GM12891 (cell line): ENCODE results near the gene SLC9A1.

ENCODE experiments used
- POLR2A ChIP-seq: IDR thresholded peaks from 2 replicates; pipeline ENCODE4 v1.6.1; 2011; ENCODE audit warnings: low read depth, low read length, control low read depth
- POLR2AphosphoS5 ChIP-seq: IDR thresholded peaks from 2 replicates; pipeline ENCODE4 v1.6.1; 2011; ENCODE audit warnings: low read depth, low read length, control low read depth
- POU2F2 ChIP-seq: IDR thresholded peaks from 2 replicates; pipeline ENCODE4 v1.6.1; 2011; ENCODE audit warnings: low read depth, mild to moderate bottlenecking, control low read depth, low read length, moderate library complexity
- SPI1 ChIP-seq: IDR thresholded peaks from 2 replicates; pipeline ENCODE4 v1.6.1; 2011; ENCODE audit warnings: low read depth, low read length, control low read depth
- TAF1 ChIP-seq: IDR thresholded peaks from 2 replicates; pipeline ENCODE4 v1.6.1; 2011; ENCODE audit warnings: low read depth, low read length, control low read depth

DNA sequence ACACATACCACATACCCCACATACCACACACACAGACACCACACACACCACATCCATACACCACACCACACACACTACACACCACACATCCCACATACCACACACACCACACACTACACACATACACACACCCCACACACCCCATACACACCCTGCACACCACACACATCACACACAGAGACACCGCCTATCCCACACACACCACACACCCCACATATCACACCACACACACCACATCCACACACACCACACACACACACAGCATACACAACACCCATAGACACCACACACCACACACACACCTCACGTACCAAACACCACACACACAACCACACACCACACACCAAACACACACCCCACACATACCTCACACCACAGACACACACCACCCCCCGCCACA lies 68.3 kb downstream of the SLC9A1 start:
- TF ChIP-seq POLR2AphosphoS5 (no peak), TAF1 (no peak), POLR2A (no peak), SPI1 (no peak), POU2F2 (no peak)
